ENCODE results near the gene UBE2K.
"Not testable (repeated sequence)": the region's sequence is repeated elsewhere in the genome, so short reads cannot be mapped to it uniquely, and the experiment has no call there.

Gene UBE2K

DNA sequence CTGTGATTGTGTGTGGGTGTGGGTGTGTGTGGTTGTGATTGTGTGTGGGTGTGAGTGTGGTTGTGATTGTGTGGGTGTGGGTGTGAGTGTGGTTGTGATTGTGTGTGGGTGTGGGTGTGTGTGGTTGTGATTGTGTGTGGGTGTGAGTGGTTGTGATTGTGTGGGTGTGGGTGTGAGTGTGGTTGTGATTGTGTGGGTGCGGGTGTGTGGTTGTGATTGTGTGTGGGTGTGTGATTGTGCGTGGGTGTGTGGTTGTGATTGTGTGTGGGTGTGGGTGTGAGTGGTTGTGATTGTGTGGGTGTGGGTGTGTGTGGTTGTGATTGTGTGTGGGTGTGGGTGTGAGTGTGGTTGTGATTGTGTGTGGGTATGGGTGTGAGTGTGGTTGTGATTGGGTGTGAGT lies 115.8 kb downstream of the UBE2K start:
- DNase-seq = not testable (repeated sequence)

DNA sequence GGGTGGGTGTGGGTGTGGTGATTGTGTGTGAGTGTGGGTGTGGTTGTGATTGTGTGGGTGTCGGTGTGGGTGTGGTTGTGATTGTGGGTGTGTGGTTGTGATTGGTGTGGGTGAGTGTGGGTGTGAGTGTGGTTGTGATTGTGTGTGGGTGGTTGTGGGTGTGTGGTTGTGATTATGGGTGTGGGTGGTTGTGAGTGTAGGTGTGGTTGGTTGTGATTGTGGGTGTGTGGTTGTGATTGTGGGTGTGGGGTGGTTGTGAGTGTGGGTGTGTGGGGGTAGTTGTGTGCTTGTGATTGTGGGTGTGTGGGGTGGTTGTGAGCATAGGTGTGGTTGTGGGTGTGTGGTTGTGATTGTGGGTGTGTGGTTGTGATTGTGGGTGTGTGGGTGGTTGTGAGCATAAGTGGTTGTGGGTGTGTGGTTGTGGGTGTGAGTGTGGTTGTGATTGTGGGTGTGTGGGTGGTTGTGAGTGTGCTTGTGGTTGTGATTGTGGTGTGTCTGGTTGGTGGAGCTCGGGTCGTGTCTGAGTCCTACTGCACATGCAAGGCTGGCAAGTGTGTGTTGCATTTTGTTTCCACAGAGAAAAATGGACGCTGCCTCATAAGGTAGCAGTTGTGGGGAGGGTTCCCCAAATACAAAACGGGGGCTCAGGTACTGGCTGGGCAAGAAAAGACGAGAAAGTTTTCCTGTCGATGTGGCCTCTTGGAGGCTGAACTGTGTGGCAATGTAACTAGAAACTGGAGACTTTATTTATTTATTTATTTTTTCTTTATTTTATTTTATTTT lies 116.7 kb downstream of the UBE2K start:
- no peak for DNase-seq

DNA sequence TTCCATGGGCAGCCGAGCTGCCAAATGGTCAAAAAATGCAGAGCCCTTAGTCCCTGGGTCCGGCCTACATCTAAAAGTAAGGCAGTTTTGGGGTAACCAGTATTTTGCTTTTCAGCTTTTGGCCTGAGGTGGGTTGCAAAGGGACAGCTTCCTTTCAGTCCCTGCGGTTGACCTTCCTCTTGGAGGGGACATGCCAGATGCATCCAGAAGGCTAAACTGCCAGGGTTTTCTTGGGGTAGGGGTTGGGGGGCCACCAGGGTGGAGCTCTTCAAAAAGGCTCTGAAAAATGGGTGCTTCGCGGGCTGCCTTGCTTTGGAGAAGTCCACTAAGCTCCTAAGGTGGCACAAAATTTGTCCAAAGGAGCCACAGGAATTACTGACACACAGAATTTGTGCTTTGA lies 120.7 kb downstream of the UBE2K start:
- DNase-seq = no peak

DNA sequence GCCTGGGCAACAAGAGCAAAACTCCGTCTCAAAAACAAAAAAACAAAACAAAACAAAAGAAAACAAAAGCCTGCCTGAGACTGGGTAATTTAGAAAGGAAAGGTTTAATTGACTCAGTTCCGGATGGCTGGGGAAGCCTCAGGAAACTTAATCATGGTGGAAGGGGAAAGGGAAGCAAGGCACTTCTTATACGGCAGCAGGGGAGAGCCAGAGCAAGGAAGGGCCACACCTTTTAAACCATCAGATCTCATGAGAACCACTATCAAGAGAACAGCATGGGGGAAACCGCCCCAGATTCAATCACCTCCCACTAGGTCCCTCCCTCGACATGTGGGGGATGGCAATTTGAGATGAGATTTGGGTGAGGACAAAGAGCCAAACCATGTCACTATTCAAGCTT lies 122.2 kb downstream of the UBE2K start:
- no peak for DNase-seq

DNA sequence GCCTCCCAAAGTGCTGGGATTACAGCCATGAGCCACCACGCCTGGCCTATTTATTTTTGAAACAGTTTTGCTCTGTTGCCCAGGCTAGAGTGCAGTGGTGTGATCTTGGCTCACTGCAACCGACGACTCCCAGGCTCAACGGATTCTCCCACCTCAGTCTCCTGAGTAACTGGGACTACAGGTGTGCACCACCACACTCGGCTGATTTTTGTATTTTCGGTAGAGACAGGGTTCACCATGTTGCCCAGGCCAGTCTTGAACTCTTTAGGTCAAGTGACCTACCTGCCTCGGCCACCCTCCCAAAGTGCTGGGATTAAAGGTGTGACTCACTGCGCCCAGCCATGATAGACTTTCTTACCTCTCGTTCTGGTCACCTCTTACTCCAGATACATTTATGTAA lies 124.0 kb downstream of the UBE2K start:
- no peak for DNase-seq

DNA sequence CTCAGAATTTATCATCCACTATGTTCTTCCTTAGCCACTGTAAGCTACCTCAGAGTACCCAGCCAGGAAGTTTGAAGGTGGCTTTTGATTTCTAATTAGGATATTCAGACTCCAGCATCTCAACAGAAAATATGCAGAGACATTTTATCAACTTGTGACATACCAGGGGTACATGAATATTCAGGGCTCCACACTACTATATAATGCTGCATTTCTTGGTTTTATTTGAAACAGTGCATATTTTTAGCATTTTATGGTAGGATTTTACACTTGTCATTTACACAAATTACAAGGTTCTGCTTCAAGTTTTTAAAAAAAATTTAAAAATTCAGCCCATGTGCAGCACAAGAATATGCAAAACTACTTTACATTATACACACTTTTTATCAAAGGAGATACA lies 124.7 kb downstream of the UBE2K start:
- DNase-seq = no peak

DNA sequence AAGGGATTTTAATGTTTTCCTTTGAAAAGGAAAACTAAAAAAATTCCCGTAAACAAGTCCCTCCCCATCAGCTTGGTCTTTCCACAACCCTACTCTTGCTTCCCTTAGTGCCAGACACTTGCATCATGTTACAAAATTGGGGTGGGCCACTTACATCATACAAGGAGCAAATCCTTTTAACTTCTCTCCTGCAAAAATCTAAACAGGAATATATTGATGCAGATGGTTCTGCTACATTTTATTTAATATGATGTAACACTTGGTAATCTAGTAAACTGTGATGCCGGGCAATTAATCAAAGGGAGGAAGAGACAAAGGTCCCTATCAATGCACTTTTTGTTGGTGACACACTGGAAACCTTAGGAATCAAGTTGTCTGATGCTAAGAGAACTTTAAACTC lies 125.3 kb downstream of the UBE2K start:
- DNase-seq = no peak

DNA sequence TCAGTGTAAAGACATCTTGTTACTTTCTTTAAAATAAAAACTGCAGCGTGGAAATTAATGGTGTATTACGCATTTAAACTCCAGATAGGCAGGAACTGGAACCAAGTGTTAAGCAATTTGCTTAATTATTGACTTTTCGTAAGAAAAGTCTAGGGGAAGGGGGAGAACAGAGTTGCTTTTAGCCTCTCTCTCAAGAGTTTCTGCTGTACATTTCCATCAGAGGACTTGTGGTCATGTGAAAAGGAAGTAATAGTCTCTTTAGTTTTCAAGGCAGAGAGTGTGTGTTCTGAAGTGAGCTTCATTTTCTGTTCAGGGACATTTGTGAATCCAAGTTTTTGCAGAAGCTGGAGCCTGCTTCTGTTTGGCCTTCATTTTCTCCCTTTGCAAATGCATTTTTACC lies 127.2 kb downstream of the UBE2K start:
- DNase-seq = no peak

DNA sequence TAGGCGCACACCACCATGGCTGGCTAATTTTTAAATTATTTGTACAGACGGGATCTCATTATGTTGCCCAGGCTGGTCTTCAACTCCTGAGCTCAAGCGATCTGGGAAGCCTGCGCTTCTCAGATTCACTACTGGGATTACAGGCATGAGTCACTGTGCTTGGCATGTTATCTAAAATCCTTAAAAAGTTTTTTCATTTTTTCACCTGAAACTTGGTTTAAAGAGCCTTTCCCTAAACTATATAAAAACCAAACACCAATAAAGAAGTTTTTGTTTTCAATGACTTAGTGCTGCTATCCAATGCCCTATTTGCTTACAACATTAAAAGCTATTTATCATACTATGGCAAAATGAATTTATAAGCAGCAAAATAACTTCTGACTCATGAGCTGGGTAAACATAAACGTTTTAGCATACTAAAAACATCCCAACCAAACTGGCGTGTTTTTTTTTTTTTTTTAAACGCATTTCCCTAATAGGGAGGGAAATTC lies 127.8 kb downstream of the UBE2K start:
- no peak for DNase-seq

All from stimulated activated CD4-positive, alpha-beta T cell treated with anti-CD3 and anti-CD28 coated beads, Interleukin-12 subunit alpha, Interleukin-12 subunit beta, amount 100 ng/mL, for 4 hours (primary cell).